Natural killer cell (primary cell): ENCODE data around the gene PDE4B. TPM values are rescaled to one million over a fixed set of nuclear protein-coding genes. Genes with fewer than 3 reads are reported as not detected.

Experiments used
- ATAC-seq, 3 donors: fragments of 150-1000 bp in 2 of 3; fragments of 200-7000 bp in 1 of 3; cut with Tn5 transposase; 1 replicate in 1 of 3; 2 replicates in 2 of 3; pipeline ENCODE4 v1.10.0; 2021; ENCODE audit warnings: mild to moderate bottlenecking in 2 of 3, moderate library complexity in 2 of 3
- DNase-seq, 2 donors: peaks; one replicate each; pipeline versions ENCODE4 v3.0.0 to v3.0.0-alpha.2; 2013 to 2021; ENCODE audit warnings: mixed read lengths in 1 of 2
- H3K27ac ChIP-seq: one replicate; pipeline ENCODE4 v1.5.1; 2013; ENCODE audit warnings: mild to moderate bottlenecking, low read length
- H3K27me3 ChIP-seq: one replicate; pipeline ENCODE4 v1.6.1; 2013; ENCODE audit warnings: low read length; ENCODE audit not compliant: control insufficient read depth, insufficient read depth
- H3K36me3 ChIP-seq: one replicate; pipeline ENCODE4 v1.6.1; 2013; ENCODE audit warnings: low read length; ENCODE audit not compliant: control insufficient read depth, insufficient read depth
- H3K4me1 ChIP-seq: one replicate; pipeline ENCODE4 v1.6.1; 2013; ENCODE audit warnings: low read length; ENCODE audit not compliant: control insufficient read depth, insufficient read depth
- H3K4me3 ChIP-seq: one replicate; pipeline ENCODE4 v1.5.1; 2013; ENCODE audit warnings: low read length
- H3K9me3 ChIP-seq: one replicate; pipeline ENCODE4 v1.6.1; 2013; ENCODE audit warnings: low read length; ENCODE audit not compliant: control insufficient read depth, insufficient read depth
- H3K27ac Mint-ChIP-seq, 2 donors: one replicate each; pipeline ENCODE4 v1.8.0; 2022; ENCODE audit warnings: mild to moderate bottlenecking in 2 of 2, mixed read lengths in 2 of 2, moderate library complexity in 1 of 2
- H3K27me3 Mint-ChIP-seq, 2 donors: one replicate each; pipeline ENCODE4 v1.8.0; 2022; ENCODE audit warnings: low read depth in 2 of 2, mixed read lengths in 2 of 2
- H3K36me3 Mint-ChIP-seq: one replicate; pipeline ENCODE4 v1.8.0; 2022; ENCODE audit warnings: mixed read lengths
- H3K4me1 Mint-ChIP-seq, 2 donors: one replicate each; pipeline ENCODE4 v1.8.0; 2022; ENCODE audit warnings: mixed read lengths in 2 of 2
- H3K4me3 Mint-ChIP-seq: one replicate; pipeline ENCODE4 v1.8.0; 2022; ENCODE audit warnings: mild to moderate bottlenecking, moderate library complexity, mixed read lengths
- H3K9me3 Mint-ChIP-seq, 2 donors: one replicate each; pipeline ENCODE4 v1.8.0; 2022; ENCODE audit warnings: mixed read lengths in 2 of 2
- WGBS: methylation state at CpG from one replicate; pipeline ENCODE4 v1.1.7; 2013; ENCODE audit warnings: missing lambda C conversion rate; ENCODE audit not compliant: insufficient coverage; 5-methylcytosine and 5-hydroxymethylcytosine counted together
- intact Hi-C: fragments of 100-400 bp; cut with micrococcal nuclease; formaldehyde crosslinking; loops from one replicate; pipeline ENCODE4 v1.14.2; 2022
- total RNA-seq, 4 donors: library from RNA; stranded (reverse); fragments of 120-200 nt in 1 of 4; gene quantifications; one replicate each; pipeline versions ENCODE4 v1.2.3 to v1.2.4, GENCODE V29; 2013 to 2022
- TF ChIP-seq, protein P1 (sequence below): fragments of 200-600 bp; IDR thresholded peaks from one replicate; pipeline ENCODE4 v1.8.0; 2022; ENCODE audit warnings: antibody characterized with exemption

Gene PDE4B
- total RNA-seq, 3 donors from 2014 or later (not counting 1 experiment from before 2014, with no cell fraction given), result 18.0 to 42.4 (median 25.5) TPM

DNA sequence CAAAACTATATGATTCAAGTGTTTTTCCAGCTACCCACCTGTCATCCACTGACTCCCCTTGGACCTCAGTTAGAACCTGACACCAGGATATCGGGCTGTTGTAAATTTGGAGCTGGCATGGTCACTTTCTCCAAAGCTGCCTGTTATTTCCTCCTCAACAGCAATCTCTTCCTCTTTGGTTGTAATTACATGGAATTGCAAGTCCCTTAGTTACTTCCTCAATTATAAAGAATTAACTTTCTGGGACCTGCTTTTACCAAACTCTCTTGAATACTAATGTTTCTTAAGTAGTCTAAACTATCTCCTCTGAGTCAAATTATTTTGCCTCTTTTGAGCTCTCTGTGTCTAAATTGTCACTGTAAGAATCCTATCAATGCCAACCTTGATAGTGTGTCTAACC lies 590.9 kb downstream of the PDE4B start:
- H3K27ac ChIP-seq, result no peak overlapping the region
- intact Hi-C loops, result no loop called here
- TF ChIP-seq, protein P1, sequence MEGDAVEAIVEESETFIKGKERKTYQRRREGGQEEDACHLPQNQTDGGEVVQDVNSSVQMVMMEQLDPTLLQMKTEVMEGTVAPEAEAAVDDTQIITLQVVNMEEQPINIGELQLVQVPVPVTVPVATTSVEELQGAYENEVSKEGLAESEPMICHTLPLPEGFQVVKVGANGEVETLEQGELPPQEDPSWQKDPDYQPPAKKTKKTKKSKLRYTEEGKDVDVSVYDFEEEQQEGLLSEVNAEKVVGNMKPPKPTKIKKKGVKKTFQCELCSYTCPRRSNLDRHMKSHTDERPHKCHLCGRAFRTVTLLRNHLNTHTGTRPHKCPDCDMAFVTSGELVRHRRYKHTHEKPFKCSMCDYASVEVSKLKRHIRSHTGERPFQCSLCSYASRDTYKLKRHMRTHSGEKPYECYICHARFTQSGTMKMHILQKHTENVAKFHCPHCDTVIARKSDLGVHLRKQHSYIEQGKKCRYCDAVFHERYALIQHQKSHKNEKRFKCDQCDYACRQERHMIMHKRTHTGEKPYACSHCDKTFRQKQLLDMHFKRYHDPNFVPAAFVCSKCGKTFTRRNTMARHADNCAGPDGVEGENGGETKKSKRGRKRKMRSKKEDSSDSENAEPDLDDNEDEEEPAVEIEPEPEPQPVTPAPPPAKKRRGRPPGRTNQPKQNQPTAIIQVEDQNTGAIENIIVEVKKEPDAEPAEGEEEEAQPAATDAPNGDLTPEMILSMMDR, result no peak
- H3K27me3 ChIP-seq, result no peaks in the 10 kb centered on the region
- 70% methylated on average over 1 of the region's 1 CpG for WGBS
- H3K4me1 ChIP-seq, result no peaks in the 10 kb centered on the region
- Mint-ChIP-seq H3K36me3 (peaks cover 13% of the 10 kb centered on the region), H3K4me3 (no peak overlapping the region), H3K9me3 (no peaks in the 10 kb centered on the region), H3K27ac (no peak overlapping the region), H3K4me1 (peaks cover 0 to 10% of the 10 kb centered on the region in 2 donors), H3K27me3 (peaks cover 0 to 10% of the 10 kb centered on the region in 2 donors)
- H3K36me3 ChIP-seq, result no peaks in the 10 kb centered on the region
- no peak for DNase-seq
- no peak for ATAC-seq
- no peaks in the 10 kb centered on the region for H3K9me3 ChIP-seq
- H3K4me3 ChIP-seq, result no peak overlapping the region

DNA sequence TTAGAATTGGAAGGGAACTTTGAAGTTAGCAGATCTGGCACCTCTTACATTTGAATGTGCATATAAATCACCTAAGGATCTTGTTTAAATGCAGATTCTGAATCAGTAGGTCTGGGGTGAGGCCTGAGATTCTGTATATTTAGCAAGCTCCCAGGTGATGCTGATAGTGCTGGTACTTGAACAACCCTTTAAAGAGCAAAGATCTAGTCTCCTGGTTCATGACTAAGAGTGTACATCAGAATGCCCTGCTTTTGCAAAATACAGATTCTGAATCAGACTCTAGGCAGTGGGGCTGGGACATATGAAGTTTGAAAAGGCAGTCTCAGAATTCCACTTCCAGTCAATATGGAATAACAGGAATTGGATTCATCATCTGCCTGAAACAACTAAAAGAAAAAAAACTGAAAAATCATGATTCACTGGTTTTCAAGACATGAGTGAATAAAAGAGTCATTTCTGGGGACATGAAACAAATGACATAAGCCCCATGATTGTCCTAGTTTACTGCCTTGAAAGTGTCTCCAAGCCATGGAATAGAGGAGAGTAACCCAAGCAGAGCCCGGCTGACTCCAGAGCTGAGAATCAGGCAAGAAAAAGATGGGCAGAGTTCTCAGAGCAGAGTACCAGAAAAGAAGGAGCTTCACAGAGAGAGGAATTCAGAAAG lies 591.7 kb downstream of the PDE4B start:
- WGBS, result 95% methylated on average over 1 of the region's 1 CpG
- Mint-ChIP-seq H3K4me3 (no peak overlapping the region), H3K9me3 (no peaks in the 10 kb centered on the region), H3K27ac (no peak overlapping the region), H3K4me1 (peaks cover 0 to 8% of the 10 kb centered on the region in 2 donors), H3K27me3 (peaks cover 0 to 5% of the 10 kb centered on the region in 2 donors), H3K36me3 (peaks cover 13% of the 10 kb centered on the region)
- Histone ChIP-seq H3K36me3 (no peaks in the 10 kb centered on the region), H3K4me3 (no peak overlapping the region), H3K9me3 (no peaks in the 10 kb centered on the region), H3K27me3 (no peaks in the 10 kb centered on the region), H3K4me1 (no peaks in the 10 kb centered on the region), H3K27ac (no peak overlapping the region)
- no peak for DNase-seq
- intact Hi-C loops, result no loop called here
- no peak for ATAC-seq
- TF ChIP-seq, protein P1, result no peak

DNA sequence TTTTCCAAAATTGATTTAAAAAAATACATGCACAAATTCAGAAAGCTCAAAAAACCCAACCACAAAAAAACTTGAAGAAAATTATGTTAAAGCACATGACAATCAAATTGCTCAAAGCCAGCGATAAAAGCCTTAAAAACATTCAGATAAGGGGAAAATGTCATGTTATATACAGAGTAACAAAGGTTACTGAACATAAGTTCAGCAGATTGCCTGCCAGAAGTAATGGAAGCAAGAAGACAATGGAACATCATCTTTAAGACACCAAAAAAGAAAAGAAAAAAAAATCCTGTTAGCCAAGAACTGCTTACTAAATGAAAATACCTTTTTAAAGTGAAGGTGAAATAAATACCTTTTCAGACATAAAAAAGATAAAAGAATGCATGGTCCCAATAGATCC lies 594.0 kb downstream of the PDE4B start:
- Histone ChIP-seq H3K27ac (no peak overlapping the region), H3K27me3 (no peaks in the 10 kb centered on the region), H3K9me3 (no peaks in the 10 kb centered on the region), H3K36me3 (no peaks in the 10 kb centered on the region), H3K4me3 (no peak overlapping the region), H3K4me1 (no peaks in the 10 kb centered on the region)
- DNase-seq, result no peak
- H3K9me3 Mint-ChIP-seq, result no peaks in the 10 kb centered on the region
- H3K36me3 Mint-ChIP-seq, result peaks cover 13% of the 10 kb centered on the region
- no peak for ATAC-seq
- no peak overlapping the region for H3K4me3 Mint-ChIP-seq
- WGBS, result 100% methylated on average over 1 of the region's 1 CpG
- TF ChIP-seq, protein P1, result no peak
- H3K4me1 Mint-ChIP-seq, result no peaks in the 10 kb centered on the region
- H3K27me3 Mint-ChIP-seq, result no peaks in the 10 kb centered on the region
- H3K27ac Mint-ChIP-seq, result no peak overlapping the region
- intact Hi-C loops, result no loop called here

DNA sequence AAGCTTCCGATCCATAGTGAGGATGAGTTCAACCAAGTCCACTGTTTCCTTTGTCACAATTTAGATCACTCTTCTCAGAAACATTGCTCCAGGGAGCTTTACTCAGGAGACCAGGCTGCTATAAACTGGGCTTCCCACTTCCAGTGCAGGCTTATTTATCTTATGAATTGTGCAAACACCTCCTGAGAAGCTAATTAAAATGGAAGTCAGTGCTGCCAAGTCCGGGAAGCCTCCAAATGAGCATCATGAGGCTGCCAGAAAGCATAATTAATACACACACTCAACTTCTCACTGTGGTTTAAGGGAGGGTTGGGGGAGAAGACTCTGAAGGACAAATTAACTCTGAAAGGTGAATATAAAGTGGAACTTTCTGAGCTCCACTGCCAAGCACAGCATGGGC lies 596.2 kb downstream of the PDE4B start:
- H3K9me3 ChIP-seq, result no peaks in the 10 kb centered on the region
- H3K36me3 Mint-ChIP-seq, result peaks cover 13% of the 10 kb centered on the region
- H3K27me3 Mint-ChIP-seq, result no peaks in the 10 kb centered on the region
- 90% methylated on average over 2 of the region's 2 CpGs for WGBS
- TF ChIP-seq, protein P1, result no peak
- no peak overlapping the region for H3K4me3 Mint-ChIP-seq
- H3K4me1 Mint-ChIP-seq, result no peaks in the 10 kb centered on the region
- no peak overlapping the region for H3K27ac ChIP-seq
- H3K9me3 Mint-ChIP-seq, result no peaks in the 10 kb centered on the region
- peaks cover 4% of the 10 kb centered on the region for H3K4me1 ChIP-seq
- intact Hi-C loops, result no loop called here
- no peak overlapping the region for H3K27ac Mint-ChIP-seq
- DNase-seq (no peak), ATAC-seq (no peak)
- no peaks in the 10 kb centered on the region for H3K36me3 ChIP-seq
- no peak overlapping the region for H3K4me3 ChIP-seq
- no peaks in the 10 kb centered on the region for H3K27me3 ChIP-seq
